GM19395 (cell line): ENCODE results near the gene HSCB.
"Not testable (repeated sequence)": the region's sequence is repeated elsewhere in the genome, so short reads cannot be mapped to it uniquely, and the experiment has no call there.

Experiments used
- ATAC-seq: cut with Tn5 transposase; IDR thresholded peaks from one replicate; pipeline ENCODE4 v1.9.1; 2021; ENCODE audit warnings: mild to moderate bottlenecking, moderate library complexity; ENCODE audit not compliant: unreplicated experiment

The HSCB gene

DNA sequence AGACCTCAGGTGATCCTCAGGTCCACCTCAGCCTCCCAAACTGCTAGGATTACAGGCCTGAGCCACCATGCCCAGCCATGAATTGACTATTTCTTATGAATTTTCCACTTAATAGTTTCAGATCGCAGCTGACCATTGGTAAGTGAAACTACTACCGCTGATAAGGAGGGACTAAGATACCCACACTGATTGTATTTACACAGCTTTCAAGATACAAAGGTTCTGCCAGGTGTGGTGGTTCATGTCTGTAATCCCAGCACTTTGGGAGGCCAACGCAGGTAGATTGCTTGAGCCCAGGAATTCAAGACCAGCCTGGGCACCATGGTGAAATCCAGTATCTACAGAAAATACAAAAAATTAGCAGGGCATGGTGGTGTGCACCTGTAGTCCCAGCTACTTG lies 4.1 kb upstream of the HSCB start:
- no peak for ATAC-seq

DNA sequence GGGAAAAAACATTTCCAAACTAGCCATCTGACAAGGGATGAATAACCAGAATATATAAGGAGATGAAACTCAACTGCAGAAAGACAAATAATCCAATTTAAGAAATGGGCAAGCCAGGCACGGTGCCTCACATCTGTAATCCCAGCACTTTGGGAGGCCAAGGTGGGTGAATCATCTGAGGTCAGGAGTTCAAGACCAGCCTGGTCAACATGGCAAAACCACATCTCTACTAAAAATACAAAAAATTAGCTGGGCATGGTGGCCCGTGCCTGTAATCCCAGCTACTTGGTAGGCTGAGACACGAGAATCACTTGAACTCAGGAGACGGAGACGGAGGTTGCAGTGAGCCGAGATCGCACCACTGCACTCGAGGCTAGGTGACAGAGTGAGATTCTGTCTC lies 3.0 kb upstream of the HSCB start:
- ATAC-seq, result not testable (repeated sequence)

DNA sequence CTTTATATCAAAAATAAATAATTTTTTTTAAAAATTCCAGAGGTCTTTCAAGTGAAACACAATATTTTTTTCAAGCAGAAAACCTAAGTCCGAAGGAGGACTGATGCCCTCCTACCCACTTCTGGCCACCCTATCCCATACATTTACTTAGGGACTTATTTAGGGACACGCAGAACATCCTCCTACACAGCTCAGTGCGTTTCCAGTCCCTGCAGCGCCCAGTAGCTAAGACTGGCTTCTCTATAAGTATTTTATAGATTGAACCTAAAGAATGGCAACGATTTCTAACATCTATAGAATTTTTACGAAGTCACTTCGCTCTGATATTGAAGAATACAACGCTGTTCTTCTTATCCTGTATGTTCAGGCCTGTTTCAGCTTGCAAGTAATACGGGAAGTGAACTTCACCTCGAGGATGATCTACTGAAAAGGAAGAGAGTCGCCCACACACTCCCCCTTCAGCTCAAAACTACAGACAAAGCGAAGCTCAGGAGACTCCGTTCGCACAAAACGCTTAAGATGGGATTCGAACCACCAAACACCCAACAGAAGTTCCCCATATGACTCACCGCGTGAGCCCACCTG lies 547 bp upstream of the HSCB start:
- peak; percentile 4 for ATAC-seq

DNA sequence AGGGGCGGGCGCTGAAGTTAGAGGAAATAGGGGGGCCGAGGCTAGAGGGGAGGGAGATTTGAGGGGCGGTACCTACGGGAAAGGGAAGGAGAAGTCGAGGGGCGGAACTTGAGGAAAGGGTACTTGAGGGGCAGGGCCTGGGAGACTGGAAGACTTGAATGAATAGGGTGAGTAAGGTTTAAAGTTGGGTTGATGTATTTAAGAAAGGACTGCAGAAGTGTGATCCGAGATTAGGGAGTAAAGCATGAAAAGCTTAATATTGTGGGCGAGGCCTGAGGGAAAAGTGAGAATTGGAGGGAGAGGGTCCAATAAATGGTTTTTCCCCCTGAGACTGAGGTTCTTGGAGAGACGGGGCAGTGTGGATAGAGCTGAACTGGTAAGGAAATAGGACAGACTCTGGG lies 723 bp downstream of the HSCB start:
- no peak for ATAC-seq

DNA sequence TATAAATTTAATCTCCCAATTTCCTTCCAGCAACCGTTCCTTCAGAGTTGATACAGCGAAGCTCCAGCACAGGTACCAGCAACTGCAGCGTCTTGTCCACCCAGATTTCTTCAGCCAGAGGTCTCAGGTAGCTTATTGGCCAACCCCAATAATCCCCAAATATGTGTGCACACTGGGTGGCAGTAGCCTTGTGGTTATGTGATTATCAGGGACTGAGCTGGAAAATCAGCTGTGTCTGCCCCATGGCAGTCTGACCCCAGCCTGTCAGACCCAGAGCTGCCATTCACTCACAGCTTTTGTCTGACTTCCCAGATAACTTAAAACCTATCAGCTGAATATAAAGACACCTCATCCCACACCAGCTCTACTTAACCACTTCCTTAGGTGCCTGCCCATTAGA lies 2.0 kb downstream of the HSCB start:
- ATAC-seq, result no peak

DNA sequence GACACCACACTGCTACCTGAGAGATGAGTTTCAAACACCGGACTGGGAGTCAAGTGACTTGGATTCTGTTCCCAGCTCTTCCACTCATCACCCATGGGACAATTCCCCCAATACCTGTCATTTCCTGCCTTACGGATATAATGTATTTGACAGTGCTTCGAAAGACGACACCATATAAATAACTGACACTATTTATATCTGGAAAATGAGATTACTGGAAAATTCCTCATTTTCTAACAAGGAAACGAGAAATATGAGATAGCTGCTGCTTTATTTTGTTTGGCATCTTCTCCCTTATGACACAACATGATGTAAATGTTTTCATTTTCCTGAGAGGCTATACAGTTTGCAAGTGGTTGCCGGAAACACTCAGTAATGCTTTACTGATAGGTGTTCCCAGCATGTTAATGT lies 8.6 kb downstream of the HSCB start:
- no peak for ATAC-seq

DNA sequence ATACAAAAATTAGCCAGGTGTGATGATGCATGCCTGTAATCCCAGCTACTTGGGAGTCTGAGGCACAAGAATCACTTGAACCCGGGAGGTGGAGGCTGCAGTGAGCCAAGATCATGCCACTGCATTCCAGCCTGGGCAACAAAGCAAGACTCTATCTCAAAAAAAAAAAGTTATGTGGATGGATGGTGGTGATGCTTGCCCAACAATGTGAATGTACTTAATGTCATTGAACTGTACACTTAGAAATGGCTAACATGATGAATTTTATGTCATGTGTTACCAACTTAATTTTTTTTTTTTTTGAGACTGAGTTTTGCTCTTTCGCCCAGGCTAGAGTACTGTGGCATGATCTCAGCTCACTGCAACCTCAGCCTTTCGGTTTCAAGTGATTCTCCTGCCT lies 12.7 kb downstream of the HSCB start:
- ATAC-seq, result not testable (repeated sequence)

DNA sequence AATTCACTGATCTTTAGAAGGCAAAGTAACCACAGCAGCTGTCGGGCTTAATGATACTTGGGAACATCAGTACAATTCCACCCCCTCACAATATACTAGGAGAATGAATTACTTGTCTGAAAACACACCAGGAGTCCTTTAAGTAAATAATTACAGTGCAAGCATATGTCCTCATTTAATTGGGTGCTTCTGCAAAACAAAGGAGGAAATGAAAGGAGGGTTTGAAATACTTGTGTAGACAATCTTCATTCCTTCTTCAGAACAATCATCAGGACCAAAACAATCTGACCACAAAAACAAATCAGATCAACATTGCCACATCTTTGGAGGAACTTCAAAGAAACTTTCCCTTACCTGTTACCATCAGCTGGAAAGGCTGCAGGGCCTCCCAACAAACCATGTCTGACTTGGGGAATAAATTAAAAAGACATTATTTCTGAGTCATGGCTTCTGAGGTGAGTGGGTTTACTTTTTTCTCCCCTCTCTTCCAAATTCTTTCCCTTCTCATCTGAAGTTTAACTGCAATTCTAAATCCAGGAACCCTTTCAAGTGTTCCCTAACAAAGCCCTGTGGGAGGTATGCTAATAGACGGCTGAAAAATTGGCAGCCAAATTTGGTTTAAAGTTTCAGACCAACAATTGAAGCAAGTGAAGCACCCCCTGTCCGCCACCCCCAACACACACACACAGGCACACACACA lies 18.2 kb downstream of the HSCB start:
- ATAC-seq, result no peak

DNA sequence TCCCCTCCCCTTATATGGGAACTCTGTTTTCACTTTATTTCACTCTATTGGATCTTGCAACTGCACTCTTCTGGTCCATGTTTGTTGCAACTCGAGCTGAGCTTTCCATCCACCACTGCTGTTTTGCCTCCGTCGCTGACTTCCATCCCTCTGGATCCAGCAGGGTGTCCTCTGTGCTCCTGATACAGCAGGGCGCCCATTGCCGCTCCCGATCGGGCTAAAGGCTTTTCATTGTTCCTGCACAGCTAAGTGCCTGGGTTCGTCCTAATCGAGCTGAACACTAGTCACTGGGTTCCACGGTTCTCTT lies 19.6 kb downstream of the HSCB start:
- no peak for ATAC-seq

DNA sequence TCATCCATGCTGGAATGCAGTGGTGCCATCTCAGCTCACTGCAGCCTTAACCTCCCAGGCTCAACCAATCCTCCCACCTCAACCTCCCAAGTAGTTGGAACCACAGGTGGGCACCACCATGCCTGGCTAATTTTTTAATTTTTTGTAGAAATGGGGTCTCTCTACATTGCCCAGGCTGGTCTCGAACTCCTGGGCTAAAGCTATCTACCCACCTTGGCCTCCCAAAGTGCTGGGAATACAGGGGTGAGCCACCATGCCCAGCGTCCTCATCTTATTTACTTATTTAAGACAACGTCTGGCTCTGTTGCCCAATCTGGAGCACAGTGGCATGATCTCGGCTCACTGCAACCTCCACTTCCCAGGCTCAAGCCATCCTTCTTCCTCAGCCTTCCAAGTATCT lies 20.2 kb downstream of the HSCB start:
- ATAC-seq, result not testable (repeated sequence)

DNA sequence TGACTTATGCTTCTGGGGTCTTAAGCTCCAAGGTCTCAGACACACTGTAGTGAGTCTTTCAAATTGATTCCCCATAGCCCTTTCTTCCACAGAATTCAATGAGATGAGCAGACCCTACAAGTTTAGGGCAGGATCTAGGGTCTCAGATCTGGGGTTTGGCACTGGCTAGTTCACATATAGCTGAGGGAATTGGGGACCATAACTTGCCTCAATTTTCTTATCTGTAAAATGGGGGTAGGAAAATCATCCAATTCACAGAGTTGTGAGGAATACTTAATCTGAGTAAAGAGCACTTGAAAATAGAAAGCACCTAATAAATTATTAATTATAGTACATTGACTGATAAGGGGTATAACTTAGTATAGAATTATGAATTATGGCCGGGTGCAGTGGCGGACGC lies 24.8 kb downstream of the HSCB start:
- ATAC-seq, result no peak

DNA sequence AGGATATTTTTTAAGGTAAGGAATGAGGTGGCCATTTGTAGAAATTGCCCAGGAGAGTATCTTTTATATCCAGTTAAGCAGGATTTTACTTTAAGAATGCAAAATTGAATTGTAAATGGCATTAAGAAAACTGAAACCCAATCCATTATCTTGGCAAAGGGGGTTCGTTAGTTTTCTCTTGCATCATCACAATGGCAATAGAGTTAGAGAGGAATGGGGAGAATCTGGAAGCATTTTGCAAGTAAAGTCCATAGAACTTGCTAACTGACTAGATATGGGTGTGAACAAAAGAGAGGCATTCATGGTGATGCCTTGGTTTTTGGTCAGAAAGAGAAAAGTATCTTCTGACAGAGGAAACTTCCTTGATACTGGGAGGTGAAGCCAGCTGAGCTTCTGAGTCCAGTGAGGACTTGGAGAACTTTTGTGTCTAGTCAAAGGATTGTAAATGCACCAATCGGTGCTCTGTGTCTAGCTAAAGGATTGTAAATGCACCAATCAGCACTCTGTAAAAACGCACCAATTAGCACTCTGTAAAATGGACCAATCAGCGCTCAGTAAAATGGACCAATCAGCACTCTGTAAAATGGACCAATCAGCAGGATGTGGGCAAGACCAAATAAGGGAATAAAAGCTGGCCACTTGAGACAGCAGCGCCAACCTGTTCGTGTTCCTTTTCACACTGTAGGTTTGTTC lies 27.0 kb downstream of the HSCB start:
- ATAC-seq, result no peak

DNA sequence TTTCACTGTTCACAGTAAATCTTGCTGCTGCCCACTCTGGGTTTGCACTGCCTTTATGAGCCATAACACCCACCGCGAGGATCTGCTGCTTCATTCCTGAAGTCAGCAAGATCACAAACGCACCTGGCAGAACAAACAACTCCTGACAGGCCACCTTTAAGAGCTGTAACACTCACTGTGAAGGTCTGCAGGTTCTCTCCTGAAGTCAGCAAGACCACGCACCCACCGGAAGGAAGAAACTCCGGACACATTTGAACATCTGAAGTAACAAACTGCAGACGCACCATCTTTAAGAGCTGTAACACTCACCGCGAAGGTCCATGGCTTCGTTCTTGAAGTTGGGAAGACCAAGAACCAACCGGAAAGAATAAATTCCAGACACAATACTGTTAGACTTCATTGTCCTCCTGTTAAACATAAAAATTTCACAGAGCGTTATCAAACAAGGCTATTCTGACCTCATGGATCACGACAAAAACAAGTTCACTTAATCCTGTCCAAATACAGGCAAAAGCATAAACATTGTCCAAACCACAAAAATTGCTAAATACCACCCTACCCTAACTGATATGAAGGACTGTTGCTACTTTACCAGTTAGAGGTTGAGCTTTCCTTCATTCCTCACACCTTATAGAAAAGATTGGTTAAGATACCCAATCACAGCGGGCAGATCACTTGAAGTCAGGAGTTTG lies 27.7 kb downstream of the HSCB start:
- no peak for ATAC-seq

DNA sequence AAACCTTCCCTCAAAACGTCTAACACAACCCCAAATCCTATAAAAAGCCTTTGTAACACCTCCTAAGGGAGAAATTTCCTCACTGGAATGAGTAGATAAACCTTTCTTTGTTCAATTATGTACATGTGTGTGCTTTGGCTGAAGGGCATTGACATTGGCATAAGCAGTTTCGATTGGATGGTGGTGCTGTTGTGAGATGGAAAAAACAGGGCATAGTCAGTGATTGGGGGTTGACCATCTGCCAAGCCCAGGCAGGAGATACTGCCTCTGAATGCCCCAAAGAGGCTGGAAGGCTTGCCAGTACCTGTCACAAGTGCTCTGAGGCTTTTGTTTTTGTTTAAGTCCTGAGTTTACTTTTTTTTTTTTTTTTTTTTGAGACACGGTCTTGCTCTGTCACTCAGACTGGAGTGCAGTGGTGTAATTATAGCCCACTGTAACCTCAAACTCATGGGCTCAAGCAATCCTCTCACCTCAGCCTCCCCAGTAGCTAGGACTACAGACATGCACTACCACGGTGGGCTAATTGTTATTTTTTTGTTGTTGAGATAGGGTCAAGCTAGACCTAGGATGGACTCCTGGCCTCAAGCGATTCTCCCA lies 29.5 kb downstream of the HSCB start:
- no peak for ATAC-seq

DNA sequence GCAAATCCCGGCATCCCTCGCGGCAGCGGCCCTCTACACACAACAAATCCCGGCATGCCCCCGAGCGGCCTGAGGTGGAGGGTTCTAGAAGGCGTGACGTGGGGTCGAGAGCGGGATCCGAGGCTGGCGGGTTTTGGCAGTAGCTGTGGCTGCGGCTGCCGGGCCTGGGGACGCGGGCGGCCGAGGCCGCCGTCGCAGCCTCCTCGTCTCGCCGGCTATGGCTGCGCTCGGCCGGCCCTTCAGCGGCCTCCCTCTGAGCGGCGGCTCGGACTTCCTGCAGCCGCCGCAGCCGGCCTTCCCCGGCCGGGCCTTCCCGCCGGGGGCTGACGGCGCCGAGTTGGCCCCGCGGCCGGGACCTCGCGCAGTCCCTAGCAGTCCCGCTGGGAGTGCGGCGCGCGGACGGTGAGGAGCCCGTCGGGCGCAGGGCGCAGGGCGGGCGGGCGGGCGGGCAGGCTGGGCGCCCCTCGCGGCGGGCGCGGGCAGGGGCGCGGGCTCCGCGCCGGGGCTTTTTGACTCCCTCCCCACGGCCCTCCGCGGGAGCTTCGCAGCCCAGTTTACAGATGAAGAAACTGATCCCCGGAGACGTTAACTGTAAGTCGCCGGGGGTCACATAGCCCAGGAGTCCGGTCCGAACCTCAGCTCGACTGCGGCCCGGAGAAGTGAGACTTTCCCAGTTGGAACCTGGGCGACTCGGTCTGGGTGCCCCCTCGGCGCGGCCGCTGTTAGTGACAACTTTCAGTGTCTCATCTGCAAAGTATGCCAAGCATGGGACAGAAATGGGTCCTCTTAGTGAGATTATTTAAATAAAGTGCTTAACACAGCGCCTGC lies 31.0 kb downstream of the HSCB start, which contains the start of gene CCDC117:
Gene CCDC117, plus strand, starts transcription at position 63 of the 828 bp plus-strand sequence. Its CDS starts 155 bp downstream, at position 218.
- ATAC-seq, result peak; percentile 92

DNA sequence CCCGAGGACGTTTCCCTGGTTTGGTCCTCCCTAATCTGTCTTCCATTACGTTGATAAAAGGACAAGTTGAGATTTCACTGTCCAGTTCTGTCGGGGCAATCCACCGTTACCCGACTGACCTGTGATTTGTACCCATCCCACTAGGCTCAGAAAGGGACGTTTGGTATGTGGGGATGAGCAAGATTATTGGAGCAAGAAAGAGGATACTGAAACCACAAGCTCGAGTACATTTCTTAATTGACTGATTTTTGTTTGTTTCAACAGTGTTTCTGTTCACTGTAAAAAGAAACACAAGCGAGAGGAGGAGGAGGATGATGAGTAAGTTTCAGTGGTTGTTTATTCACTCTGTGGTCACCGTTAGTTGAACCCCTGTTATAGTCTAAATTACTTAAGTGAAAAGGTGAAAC lies 31.6 kb downstream of the HSCB start:
- ATAC-seq, result peak; percentile 33

DNA sequence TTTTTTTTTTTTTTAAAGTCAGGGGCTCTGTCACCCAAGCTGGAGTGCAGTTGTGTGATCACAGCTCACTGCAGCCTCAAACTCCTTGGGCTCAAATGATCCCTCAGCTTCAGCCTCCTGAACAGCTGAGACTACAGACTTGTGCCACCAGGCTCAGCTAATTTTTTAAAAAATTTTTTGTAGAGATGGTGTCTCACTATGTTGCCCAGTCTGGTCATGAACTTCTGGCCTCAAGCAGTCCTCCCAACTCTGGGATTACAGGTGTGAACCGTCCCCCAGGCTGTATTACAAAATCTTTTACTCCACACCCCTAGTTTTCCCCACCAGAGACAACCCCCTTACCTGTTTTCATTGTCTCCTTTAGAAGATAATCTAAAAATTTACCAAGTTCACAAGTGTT lies 32.5 kb downstream of the HSCB start:
- ATAC-seq, result no peak

DNA sequence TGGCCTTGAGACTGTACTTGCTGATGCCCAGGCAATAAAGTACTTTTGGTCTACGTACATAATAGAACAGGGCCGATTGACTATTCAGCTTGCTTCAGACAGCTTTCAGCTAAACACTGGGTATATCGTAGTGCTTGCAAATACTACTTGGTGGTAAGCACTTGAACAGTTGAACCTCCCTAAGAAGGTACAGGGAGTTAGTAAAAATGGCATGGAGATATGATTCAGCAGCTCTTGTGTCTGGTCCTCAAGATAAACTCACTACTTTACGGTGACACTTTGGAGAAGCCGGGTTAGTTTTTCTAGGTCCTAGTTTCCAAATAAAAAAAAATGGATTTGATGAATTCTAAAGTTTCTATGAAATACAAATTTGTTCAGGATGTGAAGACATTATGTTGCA lies 38.0 kb downstream of the HSCB start:
- no peak for ATAC-seq

DNA sequence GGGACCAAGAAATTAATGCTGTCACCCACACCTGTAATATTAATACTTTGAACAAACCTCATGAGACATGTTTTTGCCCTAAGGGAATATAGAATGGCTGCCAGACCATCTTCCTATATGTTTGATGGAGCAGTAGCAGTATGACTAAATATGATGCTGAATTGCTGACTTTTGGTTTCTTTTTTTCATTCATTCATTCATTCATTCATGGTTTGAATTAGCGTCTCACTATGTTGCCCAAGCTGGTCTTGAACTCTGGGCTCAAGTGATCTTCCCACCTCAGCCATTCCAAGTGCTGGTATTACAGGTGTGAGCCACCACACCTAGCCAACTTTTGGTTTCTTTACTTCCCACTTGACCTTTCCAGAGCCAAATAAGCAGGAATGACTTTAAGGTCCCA lies 38.5 kb downstream of the HSCB start:
- no peak for ATAC-seq
